GM12801 (cell line): ENCODE data around the gene RPL34.

Source experiments
- TF ChIP-seq, protein P1 (sequence below): IDR thresholded peaks from one replicate; pipeline ENCODE4 v1.5.1; 2011; ENCODE audit warnings: control low read depth; ENCODE audit not compliant: insufficient read length; ENCODE audit errors: extremely low read depth

Gene RPL34

DNA sequence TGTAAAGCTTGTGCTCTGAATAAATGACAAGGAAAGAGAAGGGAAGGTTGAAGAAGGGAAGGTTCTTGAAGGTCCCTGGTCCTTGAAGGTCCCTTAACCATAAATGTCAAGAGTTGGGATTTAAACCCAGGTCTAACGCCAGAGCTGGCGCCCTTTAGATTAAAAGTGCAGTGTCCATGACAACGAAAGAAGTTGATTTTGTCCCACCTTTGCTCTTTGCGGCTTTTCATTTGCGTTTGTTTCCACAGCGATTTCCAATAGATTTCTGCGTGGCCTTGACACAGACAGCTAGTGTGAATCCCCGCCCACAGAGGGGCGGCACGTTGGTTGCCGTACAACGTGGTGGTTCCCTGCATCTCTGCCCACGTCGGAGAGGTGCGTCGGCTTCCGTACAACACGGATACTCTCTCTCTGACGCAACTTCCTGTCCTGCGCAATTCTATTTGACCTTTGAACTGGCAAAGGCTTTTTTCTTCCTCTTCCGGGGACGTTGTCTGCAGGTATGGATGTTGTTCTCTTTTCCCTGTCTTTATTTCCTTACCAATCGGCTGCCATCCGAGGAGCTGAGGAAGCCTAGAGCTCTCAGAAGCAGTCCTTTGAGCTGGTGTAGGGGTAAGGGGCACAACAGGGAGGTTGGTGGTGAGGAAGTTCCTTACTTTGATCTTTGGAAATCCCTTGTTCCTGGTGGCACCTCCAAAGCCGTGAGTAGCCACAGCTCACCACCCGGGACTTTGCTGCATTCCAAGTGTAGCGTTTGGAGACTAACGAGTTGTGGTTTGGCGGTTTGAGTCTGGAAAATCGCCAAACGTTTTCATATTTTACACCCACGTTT, at the start of gene RPL34:
RPL34 (plus strand) TSS at position 476 of the 832 bp plus-strand sequence. CDS start 1,384 bp downstream, outside the sequence.
- TF ChIP-seq, protein P1, sequence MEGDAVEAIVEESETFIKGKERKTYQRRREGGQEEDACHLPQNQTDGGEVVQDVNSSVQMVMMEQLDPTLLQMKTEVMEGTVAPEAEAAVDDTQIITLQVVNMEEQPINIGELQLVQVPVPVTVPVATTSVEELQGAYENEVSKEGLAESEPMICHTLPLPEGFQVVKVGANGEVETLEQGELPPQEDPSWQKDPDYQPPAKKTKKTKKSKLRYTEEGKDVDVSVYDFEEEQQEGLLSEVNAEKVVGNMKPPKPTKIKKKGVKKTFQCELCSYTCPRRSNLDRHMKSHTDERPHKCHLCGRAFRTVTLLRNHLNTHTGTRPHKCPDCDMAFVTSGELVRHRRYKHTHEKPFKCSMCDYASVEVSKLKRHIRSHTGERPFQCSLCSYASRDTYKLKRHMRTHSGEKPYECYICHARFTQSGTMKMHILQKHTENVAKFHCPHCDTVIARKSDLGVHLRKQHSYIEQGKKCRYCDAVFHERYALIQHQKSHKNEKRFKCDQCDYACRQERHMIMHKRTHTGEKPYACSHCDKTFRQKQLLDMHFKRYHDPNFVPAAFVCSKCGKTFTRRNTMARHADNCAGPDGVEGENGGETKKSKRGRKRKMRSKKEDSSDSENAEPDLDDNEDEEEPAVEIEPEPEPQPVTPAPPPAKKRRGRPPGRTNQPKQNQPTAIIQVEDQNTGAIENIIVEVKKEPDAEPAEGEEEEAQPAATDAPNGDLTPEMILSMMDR = no peak

DNA sequence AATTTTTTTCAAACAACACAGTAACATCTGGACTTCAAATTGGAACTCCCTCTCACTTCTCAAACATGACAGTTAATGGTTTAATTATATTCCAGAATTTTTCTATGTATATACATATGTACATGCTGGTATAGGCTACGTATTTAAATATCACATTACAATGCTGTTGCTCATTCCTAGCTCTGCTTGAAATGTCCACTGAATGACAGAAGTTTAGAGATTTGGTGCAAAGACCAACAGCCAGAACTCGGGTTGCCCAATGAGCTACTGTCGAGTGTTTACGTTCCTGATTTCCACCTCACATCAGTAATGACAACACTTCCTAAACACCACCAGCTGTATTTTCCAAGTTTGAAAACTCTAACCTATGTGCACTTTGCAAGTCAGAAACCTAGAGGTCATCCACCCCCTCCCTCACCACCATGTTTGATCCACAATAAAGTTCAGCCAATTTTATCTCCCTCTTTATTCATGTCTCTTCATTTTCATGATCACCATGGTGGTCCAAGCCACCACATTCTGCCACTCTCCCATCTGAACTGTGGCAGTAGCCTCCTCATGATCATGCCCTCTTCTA, 49.3 kb upstream of the RPL34 start:
- TF ChIP-seq, protein P1 = no peak

DNA sequence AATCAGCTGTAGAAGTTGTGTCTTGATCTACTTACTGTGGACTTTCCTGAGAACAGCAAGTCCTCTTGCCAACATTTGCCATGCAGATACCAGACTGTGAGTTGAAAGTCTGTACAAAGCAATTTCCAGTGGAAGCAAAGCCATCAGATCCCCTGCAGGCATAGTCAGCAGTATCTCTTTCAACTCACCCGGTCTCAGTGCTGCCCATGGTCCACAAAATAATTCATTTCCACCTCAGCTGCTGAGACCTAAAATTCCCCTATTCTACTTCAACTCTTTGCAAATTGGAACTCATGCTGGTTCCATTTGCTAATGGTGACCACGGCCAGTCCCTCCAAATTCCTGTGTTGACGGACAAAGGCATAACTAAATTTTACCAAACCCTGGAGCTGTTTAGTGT, 46.0 kb upstream of the RPL34 start:
- TF ChIP-seq, protein P1 = no peak

DNA sequence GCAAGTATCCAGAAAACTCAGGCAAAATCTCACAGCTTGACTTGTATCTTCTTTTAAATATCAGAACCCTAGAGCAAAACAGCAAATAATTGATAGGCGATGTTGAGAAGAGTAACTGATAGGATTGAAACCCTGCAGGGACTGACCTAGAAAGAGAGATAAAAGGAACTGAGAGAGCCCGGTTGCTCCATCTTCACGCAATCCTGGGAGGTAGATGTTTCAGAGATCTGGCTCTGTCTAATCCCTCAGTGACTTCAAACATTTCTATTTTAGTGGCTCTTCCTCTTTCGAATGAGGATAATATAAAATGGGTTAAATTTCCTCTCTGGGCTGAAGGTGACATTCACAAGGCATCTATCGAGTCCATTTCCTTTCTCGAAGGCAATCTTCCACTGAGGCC, 39.3 kb upstream of the RPL34 start:
- TF ChIP-seq, protein P1 = no peak

DNA sequence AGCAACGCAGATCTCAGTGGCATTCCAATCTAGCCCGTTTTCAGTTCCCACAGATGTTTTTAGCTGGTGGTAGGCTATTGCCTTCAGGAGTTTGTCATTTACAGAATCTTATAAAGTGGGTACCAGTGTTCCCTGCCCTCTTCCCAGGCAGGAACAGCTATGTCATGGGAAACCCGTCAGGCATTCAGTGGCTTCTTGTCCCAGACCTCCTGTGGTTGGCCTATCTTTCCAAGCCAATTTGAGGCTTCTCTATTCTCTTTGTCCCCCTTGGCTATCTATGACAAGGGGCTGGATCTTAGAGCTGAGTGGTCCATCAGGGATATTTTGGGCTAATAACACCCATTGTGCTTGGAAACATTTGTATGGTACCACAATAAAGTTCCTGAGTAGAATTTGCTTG, 33.6 kb upstream of the RPL34 start:
- TF ChIP-seq, protein P1 = no peak

DNA sequence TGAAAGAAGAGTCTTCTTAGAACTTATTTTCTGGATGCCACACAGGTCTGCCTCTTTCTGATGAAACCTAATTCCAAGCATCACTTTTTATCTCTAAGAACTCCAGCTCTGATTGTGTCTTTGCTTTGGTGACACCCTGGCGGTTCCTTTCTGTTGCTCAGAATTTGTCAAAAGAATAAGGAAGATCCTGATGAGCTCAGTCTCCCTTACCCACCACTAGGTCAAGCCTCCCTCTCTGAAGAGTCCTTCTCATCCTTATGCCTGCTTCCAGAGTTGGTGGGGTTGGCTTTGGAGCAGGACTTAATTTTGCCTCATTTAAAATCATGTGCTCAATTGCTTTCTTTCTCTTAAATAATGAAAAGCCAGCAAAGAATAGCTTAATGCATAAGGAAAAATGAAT, 31.5 kb upstream of the RPL34 start:
- TF ChIP-seq, protein P1 = no peak

DNA sequence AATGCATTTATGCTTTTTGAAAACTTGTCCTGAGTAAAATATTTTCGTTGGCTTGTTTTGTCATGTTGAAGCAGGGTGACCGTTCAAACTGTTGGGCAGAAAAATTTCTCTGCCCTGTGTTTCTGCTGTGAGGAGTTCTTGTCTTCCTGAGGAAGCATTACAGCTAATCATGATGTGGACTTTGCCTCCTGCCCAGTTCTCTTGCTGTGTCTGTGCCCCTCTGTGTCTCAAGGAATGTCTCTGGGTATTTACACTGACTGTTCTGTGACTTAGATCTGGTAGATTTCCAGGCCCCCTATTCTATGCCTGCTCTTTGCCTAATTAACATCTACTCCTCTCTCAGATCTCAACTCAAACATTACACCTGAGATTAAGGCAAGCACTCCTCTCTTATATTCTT, 30.4 kb upstream of the RPL34 start:
- TF ChIP-seq, protein P1 = no peak
